NOMO-1 treated with dmso at 0.1 percent for 144 hours (cell line): ENCODE data around the gene ARPIN.

Experiments used
- DNase-seq: peaks from one replicate; lab custom pipeline; 2025; ENCODE audit not compliant: unreplicated experiment; lab: John Stamatoyannopoulos, UW

ARPIN gene

GRCh38 chr15:89845305-89845893, 67.4 kb downstream of the ARPIN start:
- DNase-seq: no peak
